NCI-H82 (cell line): ENCODE measurements around the gene TTYH3.
A peak's percentile ranks its signal among the peaks of the same experiment; 100 is the strongest.

Source experiments
- DNase-seq: peaks from one replicate; lab custom pipeline; 2025; lab: John Stamatoyannopoulos, UW

The TTYH3 gene

DNA sequence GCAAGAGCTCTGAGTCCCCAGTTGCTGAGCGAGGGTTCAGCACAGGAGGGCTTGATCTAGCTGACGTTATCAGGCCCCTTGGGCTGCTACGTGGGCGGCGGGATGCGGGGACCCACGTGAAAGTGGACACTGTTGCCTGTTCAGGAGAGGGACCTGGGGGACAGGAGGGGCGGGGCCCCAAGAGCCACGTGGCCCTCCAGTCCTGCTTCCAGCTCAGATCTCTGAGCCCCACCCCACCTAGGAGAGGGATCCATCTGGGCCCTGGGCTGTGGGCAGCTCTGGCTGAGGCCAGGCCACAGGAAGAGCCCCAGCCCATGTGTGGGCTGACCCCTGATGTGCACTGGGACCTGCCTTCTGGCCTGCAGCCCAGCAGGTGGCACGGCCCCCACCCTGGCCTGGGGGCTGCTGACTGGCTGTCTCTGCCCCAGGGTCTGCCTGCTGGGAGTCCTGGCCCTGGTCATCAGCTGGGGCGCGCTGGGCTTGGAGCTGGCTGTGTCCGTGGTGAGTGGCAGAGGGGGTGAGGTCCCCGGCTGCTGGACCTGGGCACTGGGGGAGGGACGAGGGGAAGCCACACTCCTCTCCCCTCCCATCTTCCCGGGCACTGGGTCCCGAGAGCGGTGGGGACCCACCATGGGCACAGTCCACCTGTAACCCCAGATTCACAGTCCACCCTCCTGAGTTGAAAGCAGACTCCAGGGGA is 17.5 kb downstream of the TTYH3 start:
- no peak for DNase-seq

- DNase-seq, result no peak
Measured at GRCh38 chr7:2649991-2650390, 18.2 kb downstream of the TTYH3 start.

DNA sequence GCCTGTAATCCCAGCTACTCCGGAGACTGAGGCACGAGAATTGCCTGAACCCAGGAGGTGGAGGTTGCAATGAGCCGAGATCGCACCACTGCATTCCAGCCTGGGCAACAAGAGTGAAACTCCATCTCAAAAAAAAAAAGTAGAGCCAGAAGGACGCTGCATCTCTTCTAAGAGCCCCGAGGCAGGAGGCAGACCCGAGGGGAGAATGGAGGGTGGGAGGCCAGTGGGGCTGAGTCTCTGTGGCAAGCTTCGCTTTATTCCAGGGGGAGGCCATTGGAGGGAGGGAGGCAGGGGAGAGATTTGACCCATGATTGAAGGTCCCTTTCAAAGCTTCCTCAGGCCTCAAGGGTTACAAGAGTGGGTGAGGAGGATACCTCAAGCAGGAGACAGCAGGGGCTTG is 18.7 kb downstream of the TTYH3 start:
- no peak for DNase-seq

DNA sequence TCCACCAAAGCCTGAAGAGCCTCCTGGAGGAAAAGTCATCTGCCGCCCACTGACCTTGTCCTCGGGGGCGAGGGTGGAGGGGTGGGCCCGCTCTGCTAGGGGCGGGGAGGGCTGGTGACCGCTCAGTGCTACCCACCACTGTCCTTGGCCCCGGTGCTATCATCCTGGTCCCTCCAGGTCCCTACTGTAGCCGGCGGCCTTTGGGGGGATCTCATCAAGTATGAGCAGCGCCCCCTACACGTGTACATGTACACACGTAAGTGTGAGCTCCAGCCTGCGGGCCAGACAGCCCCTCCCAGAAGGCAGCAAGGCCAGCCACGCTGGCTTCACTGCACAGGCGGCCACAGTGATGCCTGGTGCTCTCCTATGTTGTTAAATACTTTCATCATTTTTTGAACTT is 19.6 kb downstream of the TTYH3 start:
- peak; percentile 76 for DNase-seq

DNA sequence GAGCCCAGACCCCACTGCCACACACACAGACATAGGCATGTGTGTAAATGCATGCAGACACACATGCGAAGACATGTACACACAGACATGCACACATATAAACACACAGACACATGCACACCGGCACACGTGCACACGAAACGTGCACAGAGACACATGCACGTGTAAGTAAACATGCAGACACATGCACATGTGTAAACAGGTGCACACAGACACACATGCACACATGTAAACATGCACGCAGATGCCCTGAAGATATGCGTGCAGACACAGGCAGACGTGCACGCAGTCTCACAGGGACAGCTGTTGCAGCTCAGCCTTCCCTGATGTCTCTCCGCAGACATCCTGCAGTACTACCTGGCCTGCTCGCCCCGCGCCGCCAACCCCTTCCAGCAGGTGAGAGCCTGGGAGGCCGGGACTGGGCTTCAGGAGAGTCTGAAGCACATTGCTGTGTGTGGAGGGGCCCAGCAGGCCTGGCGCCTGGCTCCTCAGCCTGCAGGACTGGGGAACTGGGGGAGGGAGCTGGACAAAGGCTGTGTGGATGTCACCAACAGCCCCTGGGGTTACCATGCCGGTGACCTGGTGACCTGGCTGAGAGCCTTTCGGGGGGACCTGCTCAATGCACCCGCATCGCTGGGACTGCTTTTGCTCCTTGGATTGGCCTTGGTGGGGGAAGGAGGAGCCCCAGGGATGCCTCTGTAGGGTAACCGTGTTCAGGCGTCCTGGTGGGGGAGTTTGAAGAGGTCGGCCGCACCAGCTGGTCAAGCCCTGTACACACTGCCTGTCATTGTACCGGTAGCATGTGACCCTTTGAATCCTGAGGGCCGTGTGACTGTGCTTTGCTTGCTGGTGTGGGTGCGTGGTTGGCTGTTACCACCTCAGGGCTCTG is 20.3 kb downstream of the TTYH3 start:
- DNase-seq, result no peak

DNA sequence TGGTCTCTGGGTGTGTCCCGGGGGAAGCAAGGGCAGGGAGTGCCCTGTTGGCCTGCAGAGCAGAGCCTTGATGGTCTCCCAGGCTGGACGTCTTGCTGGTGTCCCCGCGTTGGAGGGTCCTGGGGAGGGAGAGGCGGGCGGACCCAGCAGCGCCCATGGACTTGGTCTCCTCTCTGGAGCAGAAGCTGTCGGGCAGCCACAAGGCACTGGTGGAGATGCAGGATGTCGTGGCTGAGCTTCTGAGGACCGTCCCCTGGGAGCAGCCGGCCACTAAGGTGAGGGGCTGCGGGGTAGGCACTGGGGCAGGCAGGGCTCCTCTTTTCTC is 20.9 kb downstream of the TTYH3 start:
- DNase-seq, result no peak

DNA sequence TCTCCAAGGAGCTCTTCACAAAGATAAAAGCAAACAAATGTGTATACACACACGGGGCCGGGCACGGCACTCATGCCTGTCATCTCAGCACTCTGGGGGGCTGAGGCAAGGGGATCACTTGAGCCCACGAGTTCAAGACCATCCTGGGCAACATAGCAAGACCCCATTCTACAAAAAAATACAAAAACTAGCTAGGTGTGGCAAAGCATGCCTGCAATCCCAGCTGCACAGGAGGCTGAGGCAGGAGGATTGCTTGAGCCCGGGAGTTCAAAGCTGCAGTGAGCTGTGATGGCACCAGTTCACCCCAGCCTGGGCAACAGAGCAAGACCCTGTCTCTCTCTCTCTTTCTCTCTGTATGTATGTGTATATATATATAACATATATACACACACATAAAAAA is 22.3 kb downstream of the TTYH3 start:
- no peak for DNase-seq

DNA sequence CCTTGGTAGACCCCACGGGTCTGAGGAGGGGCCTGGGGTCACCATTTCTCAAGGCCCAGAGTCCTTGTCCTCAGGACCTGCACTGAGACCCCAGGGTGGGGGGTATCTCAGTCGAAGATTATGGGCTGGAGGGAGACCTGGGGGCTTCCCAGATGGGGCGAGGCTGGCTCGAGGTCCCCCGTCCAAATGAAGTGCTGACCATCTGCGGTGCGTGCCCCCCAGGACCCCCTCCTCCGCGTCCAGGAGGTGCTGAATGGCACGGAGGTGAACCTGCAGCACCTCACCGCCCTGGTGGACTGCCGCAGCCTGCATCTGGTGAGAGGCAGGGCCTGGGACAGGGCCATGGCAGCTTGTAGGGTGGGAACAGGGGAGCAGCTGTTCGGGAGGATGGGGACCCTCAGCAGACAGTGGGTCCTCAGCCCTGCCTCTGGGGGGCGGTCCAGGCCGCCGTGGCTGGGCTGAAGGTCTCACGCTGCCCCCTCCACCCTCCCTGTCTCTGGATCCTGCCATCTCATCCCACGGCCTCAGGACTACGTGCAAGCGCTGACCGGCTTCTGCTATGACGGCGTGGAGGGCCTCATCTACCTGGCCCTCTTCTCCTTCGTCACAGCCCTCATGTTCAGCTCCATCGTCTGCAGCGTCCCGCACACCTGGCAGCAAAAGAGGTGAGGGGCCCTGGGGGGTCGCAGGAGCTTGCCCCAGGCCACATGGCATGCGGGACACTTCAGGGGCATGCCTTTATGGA is 24.3 kb downstream of the TTYH3 start:
- DNase-seq, result no peak

DNA sequence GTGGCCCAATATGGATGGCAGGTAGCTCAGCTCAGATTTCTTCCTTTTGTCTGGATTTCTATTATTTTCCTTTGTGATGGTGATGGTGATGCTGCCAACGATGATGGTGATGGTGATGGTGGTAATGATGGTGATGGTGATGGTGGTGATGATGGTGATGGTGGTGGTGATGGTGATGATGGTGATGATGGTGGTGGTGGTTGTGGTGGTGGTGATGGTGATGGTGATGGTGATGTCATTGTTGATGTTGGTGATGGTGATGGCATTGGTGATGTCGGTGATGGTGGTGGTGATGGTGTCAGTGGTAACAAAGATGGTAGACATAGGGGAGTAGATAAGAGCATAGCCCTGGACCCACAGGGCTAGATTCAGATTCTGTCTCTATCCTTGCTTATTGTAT is 25.4 kb downstream of the TTYH3 start:
- DNase-seq, result no peak

GRCh38 chr7:2657920-2658671 is 26.3 kb downstream of the TTYH3 start:
- no peak for DNase-seq

DNA sequence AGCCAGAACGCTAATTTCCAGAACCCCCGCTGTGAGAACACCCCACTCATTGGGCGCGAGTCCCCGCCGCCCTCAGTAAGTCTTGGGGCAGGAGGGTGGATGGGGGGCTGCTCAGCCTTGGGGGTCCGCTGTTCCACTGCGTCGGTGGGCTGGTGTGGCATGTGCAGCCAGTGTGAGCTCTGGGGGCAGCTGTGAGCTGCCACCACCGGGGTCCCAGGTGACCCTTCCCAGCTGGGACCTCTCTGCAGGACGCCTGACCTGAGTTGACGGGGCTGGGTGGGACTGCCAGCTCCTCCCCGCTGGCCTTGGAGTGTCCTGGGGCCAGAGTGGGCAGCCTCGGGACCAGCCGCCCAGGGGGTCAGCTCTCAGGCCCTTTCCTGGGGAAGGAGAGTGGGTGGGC is 27.2 kb downstream of the TTYH3 start:
- DNase-seq, result no peak

DNA sequence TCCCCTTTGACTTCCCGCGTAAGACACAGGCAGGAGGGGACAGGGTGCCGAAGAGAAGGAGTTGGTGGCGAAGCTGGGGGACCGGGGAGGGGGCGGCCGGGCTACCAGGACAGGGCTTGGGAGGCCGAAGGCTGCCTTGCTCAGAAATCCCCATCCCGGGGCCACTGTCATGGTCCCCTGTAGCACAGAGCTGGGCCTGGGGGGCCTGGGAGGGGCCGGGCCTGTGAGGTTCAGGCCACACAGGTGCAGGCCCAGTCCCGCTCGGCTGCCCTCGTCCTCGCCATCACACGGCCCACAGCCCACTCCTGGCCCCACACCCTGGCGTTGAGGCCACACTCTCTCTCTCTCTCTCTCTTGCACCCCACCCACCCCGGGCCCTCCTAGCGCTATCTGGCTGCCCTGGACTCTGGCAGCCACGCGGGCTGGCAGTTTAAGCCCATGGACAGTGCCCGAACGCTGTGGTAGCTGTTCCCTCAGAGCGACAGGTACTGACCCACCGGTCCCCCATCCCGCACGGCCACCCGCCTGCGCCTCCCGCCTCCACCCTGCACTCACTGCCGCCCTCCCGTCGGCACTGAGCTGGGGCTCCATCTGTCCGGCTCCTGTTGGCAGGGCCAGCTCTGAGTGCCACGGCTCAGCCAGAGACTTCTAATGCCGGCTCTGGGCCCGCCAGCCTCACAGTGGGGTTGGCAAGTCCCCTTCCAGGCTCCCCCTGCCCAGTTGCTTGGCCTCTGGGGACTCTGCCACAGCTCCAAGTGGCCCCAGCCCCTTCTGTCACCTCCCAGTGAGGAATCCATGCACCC is 28.0 kb downstream of the TTYH3 start:
- DNase-seq, result no peak

- DNase-seq, result no peak
Measured at GRCh38 chr7:2660359-2661095, 28.7 kb downstream of the TTYH3 start.

DNA sequence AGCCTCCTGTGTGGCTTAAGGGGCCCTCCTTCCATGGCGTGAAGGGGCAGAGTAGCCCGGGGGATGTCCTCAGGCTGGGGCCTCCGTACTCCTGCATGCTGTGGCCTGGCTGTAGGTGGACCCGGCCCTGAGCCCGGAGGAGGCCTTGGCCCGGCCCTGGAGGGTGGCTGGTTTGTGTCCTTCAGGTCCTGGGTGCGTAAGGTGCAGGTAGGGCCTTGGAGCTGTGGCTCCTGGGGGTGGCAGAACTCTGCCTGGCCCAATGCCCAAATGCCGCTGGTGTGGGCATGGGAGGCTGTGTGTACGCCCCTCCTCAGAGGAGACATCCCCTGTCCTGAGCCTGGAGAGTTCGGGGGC is 29.3 kb downstream of the TTYH3 start:
- no peak for DNase-seq

- DNase-seq, result no peak
Measured at GRCh38 chr7:2661602-2662272, 30.0 kb downstream of the TTYH3 start.

- no peak for DNase-seq
Measured at GRCh38 chr7:2662273-2663120, 30.7 kb downstream of the TTYH3 start.

DNA sequence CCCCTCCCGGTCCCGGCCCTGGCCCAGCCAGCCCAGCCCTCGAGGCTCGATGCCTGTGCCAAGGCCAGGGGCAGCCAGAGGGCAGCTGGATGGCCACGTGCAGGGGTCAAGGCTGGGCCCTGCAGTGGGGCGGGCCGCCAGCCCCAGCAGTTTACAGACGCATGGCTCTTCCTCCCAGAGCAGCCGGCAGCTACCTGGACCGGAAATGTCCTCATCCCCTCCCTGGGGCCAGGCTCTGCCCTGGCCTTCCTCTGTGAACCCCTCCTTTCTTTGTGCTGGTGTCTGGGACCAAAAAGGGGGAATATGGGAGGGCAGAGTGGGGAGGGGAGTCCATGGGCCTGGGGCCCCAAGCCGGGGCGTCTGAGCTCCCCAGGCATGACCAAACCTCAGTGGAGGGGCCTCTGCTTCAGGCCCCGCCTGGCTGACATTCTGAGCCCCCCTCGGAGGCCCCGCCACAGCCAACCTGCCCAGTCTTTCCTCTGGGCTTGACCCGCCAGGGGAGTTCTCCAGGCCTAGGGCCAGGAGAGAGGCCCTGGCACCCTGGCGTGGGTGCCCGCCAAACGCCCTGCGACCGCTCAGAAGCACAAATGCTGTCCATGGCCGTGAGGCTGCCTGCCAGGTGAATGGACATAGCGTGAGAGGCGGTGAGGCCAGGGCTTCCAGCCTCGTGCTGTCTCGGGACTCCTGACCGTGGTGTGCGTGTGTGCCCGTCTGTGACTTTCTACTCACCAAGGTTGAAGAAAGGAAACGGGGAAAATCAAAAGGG is 31.5 kb downstream of the TTYH3 start:
- DNase-seq, result no peak

- no peak for DNase-seq
Measured at GRCh38 chr7:2663960-2664359, 32.2 kb downstream of the TTYH3 start.
